GM21619 (cell line): Measurements from ENCODE around the gene SLC43A3.
"Not testable (repeated sequence)": the region's sequence is repeated elsewhere in the genome, so short reads cannot be mapped to it uniquely, and the experiment has no call there.

ENCODE experiments used
- ATAC-seq: cut with Tn5 transposase; IDR thresholded peaks from one replicate; pipeline ENCODE4 v1.9.1; 2021; ENCODE audit not compliant: unreplicated experiment

Gene SLC43A3

GRCh38 chr11:57387289-57388030 lies 39.5 kb downstream of the SLC43A3 start:
- no peak for ATAC-seq

GRCh38 chr11:57386178-57386940 lies 40.6 kb downstream of the SLC43A3 start:
- no peak for ATAC-seq

GRCh38 chr11:57380975-57381374 lies 45.9 kb downstream of the SLC43A3 start, which contains the start of gene PRG3:
PRG3 (minus strand) TSS chr11:57381150; CDS start chr11:57380708, 442 bp downstream.
- no peak for ATAC-seq

GRCh38 chr11:57379732-57380131 lies 47.2 kb downstream of the SLC43A3 start:
- ATAC-seq = no peak

- no peak for ATAC-seq
Measured at GRCh38 chr11:57378186-57378585, 48.7 kb downstream of the SLC43A3 start.

- ATAC-seq = no peak
Measured at GRCh38 chr11:57377107-57377506, 49.8 kb downstream of the SLC43A3 start.

GRCh38 chr11:57376095-57377090 lies 50.5 kb downstream of the SLC43A3 start:
- ATAC-seq = no peak

GRCh38 chr11:57375490-57375889 lies 51.4 kb downstream of the SLC43A3 start:
- no peak for ATAC-seq

- no peak for ATAC-seq
Measured at GRCh38 chr11:57374966-57375365, 52.0 kb downstream of the SLC43A3 start.

- ATAC-seq = no peak
Measured at GRCh38 chr11:57373146-57373545, 53.8 kb downstream of the SLC43A3 start.

GRCh38 chr11:57370941-57371340 lies 56.0 kb downstream of the SLC43A3 start:
- no peak for ATAC-seq

GRCh38 chr11:57370251-57370650 lies 56.7 kb downstream of the SLC43A3 start:
- ATAC-seq = no peak

GRCh38 chr11:57368845-57369232 lies 58.1 kb downstream of the SLC43A3 start:
- ATAC-seq = no peak

GRCh38 chr11:57368106-57368844 lies 58.6 kb downstream of the SLC43A3 start:
- ATAC-seq = no peak

GRCh38 chr11:57364851-57365660 lies 61.9 kb downstream of the SLC43A3 start:
- ATAC-seq = no peak

- no peak for ATAC-seq
Measured at GRCh38 chr11:57363131-57364080, 63.5 kb downstream of the SLC43A3 start.

GRCh38 chr11:57361926-57362325 lies 65.0 kb downstream of the SLC43A3 start:
- no peak for ATAC-seq

GRCh38 chr11:57361420-57361819 lies 65.5 kb downstream of the SLC43A3 start:
- not testable (repeated sequence) for ATAC-seq
